Measurements from ENCODE around the gene TRPV3. TPM values are rescaled to one million over a fixed set of nuclear protein-coding genes. Genes with fewer than 3 reads are reported as not detected.

TRPV3 gene
- total and polyA plus RNA-seq, 2 donors (not counting 3 experiments of a cell fraction or from before 2014, with no cell fraction given) = 0.01 TPM; not detected in 1

DNA sequence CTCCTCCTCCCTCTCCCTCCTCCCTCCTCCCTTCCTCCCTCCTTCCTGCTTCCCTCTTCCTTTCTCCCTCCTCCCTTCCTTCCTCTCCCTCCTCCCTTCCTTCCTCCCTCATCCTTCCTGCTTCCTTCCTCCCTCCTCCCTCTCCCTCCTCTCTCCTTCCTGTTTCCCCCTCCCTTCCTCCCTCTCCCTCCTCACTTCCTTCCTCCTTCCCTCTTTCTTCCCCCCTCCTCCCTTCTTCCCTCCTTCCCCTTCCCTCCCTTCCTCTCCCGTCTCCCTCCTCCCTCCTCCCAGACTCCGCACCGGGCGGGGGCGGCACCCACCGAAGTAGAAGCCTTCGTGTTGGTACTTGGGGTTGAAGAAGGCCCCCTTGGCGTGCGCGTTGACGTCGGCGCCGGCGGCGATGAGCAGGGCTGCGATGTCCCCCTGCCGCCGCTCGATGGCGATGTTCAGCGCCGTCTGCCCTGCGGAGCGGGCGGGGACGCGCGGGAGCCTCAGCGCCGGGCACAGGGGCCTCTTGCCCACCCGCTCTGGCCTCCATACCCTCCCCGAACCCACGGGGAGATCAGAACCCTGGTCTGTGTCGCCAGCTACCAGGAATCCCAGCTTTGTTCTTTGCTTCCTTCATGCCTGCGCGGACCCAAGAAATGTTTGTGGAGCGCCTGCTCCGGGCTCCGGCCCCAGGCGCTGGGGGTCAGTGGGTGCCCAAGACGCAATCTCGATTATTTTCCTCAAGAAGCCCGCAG, 22.2 kb downstream of the TRPV3 start:
- H3K27ac ChIP-seq (ENCODE audit: insufficient read depth, low read depth, low read length) = no peak overlapping the region
- H3K4me3 ChIP-seq (replicated peaks in 1 of 3; ENCODE audit: insufficient read depth in 1 of 3, low read depth in 1 of 3, low read length in 3 of 3) = no peak overlapping the region
- no peak for FAIRE-seq
- H3K4me1 ChIP-seq (ENCODE audit: control insufficient read depth, extremely low read depth, insufficient read depth, low read length) = no peaks in the 10 kb centered on the region
- H3K4me2 ChIP-seq (ENCODE audit: insufficient read depth, low read length) = no peak overlapping the region
- ChIA-PET CTCF (interaction anchor here (1.0 kb wide), 1 partner anchor 487 kb away, joined by 3 read pairs; no protein-coding TSS in a partner anchor), POLR2A (no interaction called here)
- intact Hi-C loops (cut with micrococcal nuclease) (loop anchor here (1.0 kb wide), 1 partner anchor 113 kb away; no protein-coding TSS in a partner anchor), dilution Hi-C loops (cut with MboI; ENCODE audit: extremely low pct_ligation_motif_present, low sequenced_read_pairs) (no loop called here)
- H3K79me2 ChIP-seq (ENCODE audit: control insufficient read depth, insufficient read depth, low read length) = no peaks in the 10 kb centered on the region
- peak overlapping the region; percentile 87 for H2AFZ ChIP-seq (ENCODE audit: low read depth, low read length)
- TF ChIP-seq, protein P1, sequence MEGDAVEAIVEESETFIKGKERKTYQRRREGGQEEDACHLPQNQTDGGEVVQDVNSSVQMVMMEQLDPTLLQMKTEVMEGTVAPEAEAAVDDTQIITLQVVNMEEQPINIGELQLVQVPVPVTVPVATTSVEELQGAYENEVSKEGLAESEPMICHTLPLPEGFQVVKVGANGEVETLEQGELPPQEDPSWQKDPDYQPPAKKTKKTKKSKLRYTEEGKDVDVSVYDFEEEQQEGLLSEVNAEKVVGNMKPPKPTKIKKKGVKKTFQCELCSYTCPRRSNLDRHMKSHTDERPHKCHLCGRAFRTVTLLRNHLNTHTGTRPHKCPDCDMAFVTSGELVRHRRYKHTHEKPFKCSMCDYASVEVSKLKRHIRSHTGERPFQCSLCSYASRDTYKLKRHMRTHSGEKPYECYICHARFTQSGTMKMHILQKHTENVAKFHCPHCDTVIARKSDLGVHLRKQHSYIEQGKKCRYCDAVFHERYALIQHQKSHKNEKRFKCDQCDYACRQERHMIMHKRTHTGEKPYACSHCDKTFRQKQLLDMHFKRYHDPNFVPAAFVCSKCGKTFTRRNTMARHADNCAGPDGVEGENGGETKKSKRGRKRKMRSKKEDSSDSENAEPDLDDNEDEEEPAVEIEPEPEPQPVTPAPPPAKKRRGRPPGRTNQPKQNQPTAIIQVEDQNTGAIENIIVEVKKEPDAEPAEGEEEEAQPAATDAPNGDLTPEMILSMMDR (IDR thresholded peaks at IDR 0.05; ENCODE audit: extremely low read depth in 1 of 2, insufficient read depth in 1 of 2, low read depth in 1 of 2, low read length in 2 of 2) = peak; percentile 56 to 62
- TF ChIP-seq FOS (IDR thresholded peaks at IDR 0.05; ENCODE audit: borderline replicate concordance, insufficient read depth, low read length) = no peak
- BruUV-seq (replicated peaks) = no TSS peak
- no peak overlapping the region for H3K9ac ChIP-seq (replicated peaks; ENCODE audit: extremely low read depth, insufficient read depth, low read length)
- H3K9me3 ChIP-seq (replicated peaks; ENCODE audit: control insufficient read depth, insufficient read depth, low read length) = no peaks in the 10 kb centered on the region
- H3K9me1 ChIP-seq (replicated peaks; ENCODE audit: control insufficient read depth, extremely low read depth, insufficient read depth, low read length) = no peaks in the 10 kb centered on the region
- no peaks in the 10 kb centered on the region for H4K20me1 ChIP-seq (replicated peaks; ENCODE audit: control insufficient read depth, extremely low read depth, insufficient read depth, low read length)
- no peaks in the 10 kb centered on the region for H3K27me3 ChIP-seq (ENCODE audit: control insufficient read depth in 2 of 2, insufficient read depth in 2 of 2, low read length in 2 of 2)
- DNase-seq (ENCODE audit: low read depth, low spot score) = peak; percentile 27
- no peaks in the 10 kb centered on the region for H3K36me3 ChIP-seq (ENCODE audit: control insufficient read depth in 2 of 2, extremely low read depth in 1 of 2, insufficient read depth in 2 of 2, low read length in 2 of 2)

DNA sequence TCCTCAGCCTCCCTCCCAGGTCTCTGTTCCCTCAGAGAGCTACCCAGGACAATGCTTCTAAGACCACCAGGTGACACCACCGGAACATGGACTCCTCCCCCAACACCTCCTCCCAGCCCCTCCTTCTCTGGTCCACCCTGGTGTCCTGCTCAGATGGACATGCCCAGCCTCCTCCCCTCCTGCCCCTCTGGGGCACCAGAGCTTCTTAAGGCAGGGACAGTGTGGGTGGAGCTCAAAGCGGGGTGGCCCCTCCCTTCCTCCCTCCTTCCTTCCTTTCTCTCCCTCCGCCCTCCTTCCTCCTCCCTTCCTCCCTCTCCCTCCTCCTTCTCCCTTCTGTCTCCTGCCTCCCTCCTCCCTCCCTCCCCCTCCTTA, 22.7 kb downstream of the TRPV3 start:
- no peaks in the 10 kb centered on the region for H3K9me1 ChIP-seq (replicated peaks; ENCODE audit: control insufficient read depth, extremely low read depth, insufficient read depth, low read length)
- H2AFZ ChIP-seq (ENCODE audit: low read depth, low read length) = no peak overlapping the region
- POLR2A ChIA-PET = no interaction called here
- no peaks in the 10 kb centered on the region for H4K20me1 ChIP-seq (replicated peaks; ENCODE audit: control insufficient read depth, extremely low read depth, insufficient read depth, low read length)
- dilution Hi-C loops (cut with MboI; ENCODE audit: extremely low pct_ligation_motif_present, low sequenced_read_pairs) = no loop called here
- intact Hi-C loops (cut with micrococcal nuclease) = loop anchor here (1.0 kb wide), 1 partner anchor 113 kb away; no protein-coding TSS in a partner anchor
- DNase-seq (ENCODE audit: low read depth, low spot score) (no peak), FAIRE-seq (no peak)
- no peak overlapping the region for H3K4me3 ChIP-seq (replicated peaks in 1 of 3; ENCODE audit: insufficient read depth in 1 of 3, low read depth in 1 of 3, low read length in 3 of 3)
- no peak overlapping the region for H3K4me2 ChIP-seq (ENCODE audit: insufficient read depth, low read length)
- no TSS peak for BruUV-seq (replicated peaks)
- H3K9ac ChIP-seq (replicated peaks; ENCODE audit: extremely low read depth, insufficient read depth, low read length) = no peak overlapping the region
- H3K9me3 ChIP-seq (replicated peaks; ENCODE audit: control insufficient read depth, insufficient read depth, low read length) = no peaks in the 10 kb centered on the region
- no peaks in the 10 kb centered on the region for H3K4me1 ChIP-seq (ENCODE audit: control insufficient read depth, extremely low read depth, insufficient read depth, low read length)
- no peak overlapping the region for H3K27ac ChIP-seq (ENCODE audit: insufficient read depth, low read depth, low read length)
- CTCF ChIA-PET = no interaction called here
- TF ChIP-seq POLR2A (IDR thresholded peaks at IDR 0.05; ENCODE audit: low read depth, low read length) (no peak), FOS (IDR thresholded peaks at IDR 0.05; ENCODE audit: borderline replicate concordance, insufficient read depth, low read length) (no peak), JUN (IDR thresholded peaks at IDR 0.05; ENCODE audit: borderline replicate concordance, insufficient read depth, insufficient read length, low read depth) (no peak), POLR2AphosphoS5 (IDR thresholded peaks at IDR 0.05; ENCODE audit: insufficient read depth, low read depth, low read length) (no peak), MYC (IDR thresholded peaks at IDR 0.05; ENCODE audit: low read depth, low read length) (no peak), GATA2 (IDR thresholded peaks at IDR 0.05; ENCODE audit: insufficient read depth, insufficient read length, low read depth, low read length) (no peak)
- TF ChIP-seq, protein P2, sequence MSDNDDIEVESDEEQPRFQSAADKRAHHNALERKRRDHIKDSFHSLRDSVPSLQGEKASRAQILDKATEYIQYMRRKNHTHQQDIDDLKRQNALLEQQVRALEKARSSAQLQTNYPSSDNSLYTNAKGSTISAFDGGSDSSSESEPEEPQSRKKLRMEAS (IDR thresholded peaks at IDR 0.05; ENCODE audit: insufficient read depth, insufficient read length) = no peak
- TF ChIP-seq, protein P1 (IDR thresholded peaks at IDR 0.05; ENCODE audit: extremely low read depth in 1 of 2, insufficient read depth in 1 of 2, low read depth in 1 of 2, low read length in 2 of 2) = no peak
- no peaks in the 10 kb centered on the region for H3K27me3 ChIP-seq (ENCODE audit: control insufficient read depth in 2 of 2, insufficient read depth in 2 of 2, low read length in 2 of 2)
- no peaks in the 10 kb centered on the region for H3K79me2 ChIP-seq (ENCODE audit: control insufficient read depth, insufficient read depth, low read length)
- no peaks in the 10 kb centered on the region for H3K36me3 ChIP-seq (ENCODE audit: control insufficient read depth in 2 of 2, extremely low read depth in 1 of 2, insufficient read depth in 2 of 2, low read length in 2 of 2)

Measured in endothelial cell of umbilical vein (primary cell).